ENCODE measurements around the gene NUMA1. TPM values are rescaled to one million over a fixed set of nuclear protein-coding genes. Genes with fewer than 3 reads are reported as not detected.
A peak's percentile ranks its signal among the peaks of the same experiment; 100 is the strongest.

Gene NUMA1
- total RNA-seq, 4 donors from 2014 or later: 345 to 650 (median 380) TPM

DNA sequence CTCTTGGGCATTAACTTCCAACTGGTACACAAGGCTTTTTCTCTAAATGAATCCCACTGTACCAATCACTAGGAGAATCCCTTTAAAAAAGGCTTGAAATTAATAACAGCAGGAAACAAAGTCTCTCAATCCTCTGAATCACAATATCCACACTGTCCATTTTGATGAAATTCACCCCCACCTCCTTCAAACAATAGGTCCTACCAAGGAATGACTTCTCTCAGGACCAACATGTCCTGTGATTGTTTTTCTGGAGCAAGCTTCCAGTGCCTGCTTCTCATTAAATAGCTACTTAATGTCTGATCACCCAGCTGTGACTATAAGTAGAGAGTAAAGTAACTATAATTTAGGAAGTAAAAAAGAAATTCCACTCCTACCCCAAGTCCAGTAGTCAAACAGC is 13.1 kb downstream of the NUMA1 start:
- no peak for DNase-seq (ENCODE audit: low spot score in 2 of 2)
- H3K36me3 ChIP-seq: peaks cover 0 to 7% (median 0%) of the 10 kb centered on the region in 3 donors
- H3K27me3 ChIP-seq: no peaks in the 10 kb centered on the region
- peak overlapping the region in 2 of 4 donors; percentile 43 to 61 for H3K27ac ChIP-seq
- peaks cover 0 to 52% (median 24%) of the 10 kb centered on the region in 4 donors for H3K4me1 ChIP-seq
- TF ChIP-seq EP300 (IDR thresholded peaks at IDR 0.05): no peak
- H3K4me3 ChIP-seq: no peak overlapping the region
- no peaks in the 10 kb centered on the region for H3K9me3 ChIP-seq

DNA sequence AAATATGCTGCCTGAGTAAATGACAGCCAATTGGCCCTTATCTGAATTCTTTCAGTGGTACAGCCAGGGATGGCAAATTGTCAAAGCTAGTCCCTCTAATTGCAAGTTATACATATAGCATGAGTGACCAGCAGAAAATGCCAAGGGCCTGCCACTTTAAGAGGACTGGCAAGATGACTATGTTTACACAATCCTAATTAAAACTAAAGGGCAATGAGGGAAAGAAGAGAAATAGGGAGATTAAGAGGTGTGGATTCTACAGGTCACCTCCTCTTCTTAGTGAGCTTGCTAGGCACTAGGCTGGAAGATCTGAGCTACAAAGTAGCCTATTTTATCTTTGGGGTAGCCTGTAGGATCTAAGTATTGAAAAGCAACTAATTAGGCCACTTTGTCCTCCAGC is 13.5 kb downstream of the NUMA1 start:
- no peaks in the 10 kb centered on the region for H3K27me3 ChIP-seq
- no peak overlapping the region for H3K4me3 ChIP-seq
- no peaks in the 10 kb centered on the region for H3K9me3 ChIP-seq
- peak overlapping the region in 2 of 4 donors; percentile 43 to 61 for H3K27ac ChIP-seq
- no peak for DNase-seq (ENCODE audit: low spot score in 2 of 2)
- TF ChIP-seq, protein P1, sequence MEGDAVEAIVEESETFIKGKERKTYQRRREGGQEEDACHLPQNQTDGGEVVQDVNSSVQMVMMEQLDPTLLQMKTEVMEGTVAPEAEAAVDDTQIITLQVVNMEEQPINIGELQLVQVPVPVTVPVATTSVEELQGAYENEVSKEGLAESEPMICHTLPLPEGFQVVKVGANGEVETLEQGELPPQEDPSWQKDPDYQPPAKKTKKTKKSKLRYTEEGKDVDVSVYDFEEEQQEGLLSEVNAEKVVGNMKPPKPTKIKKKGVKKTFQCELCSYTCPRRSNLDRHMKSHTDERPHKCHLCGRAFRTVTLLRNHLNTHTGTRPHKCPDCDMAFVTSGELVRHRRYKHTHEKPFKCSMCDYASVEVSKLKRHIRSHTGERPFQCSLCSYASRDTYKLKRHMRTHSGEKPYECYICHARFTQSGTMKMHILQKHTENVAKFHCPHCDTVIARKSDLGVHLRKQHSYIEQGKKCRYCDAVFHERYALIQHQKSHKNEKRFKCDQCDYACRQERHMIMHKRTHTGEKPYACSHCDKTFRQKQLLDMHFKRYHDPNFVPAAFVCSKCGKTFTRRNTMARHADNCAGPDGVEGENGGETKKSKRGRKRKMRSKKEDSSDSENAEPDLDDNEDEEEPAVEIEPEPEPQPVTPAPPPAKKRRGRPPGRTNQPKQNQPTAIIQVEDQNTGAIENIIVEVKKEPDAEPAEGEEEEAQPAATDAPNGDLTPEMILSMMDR (IDR thresholded peaks at IDR 0.05): no peak
- TF ChIP-seq POLR2A (IDR thresholded peaks at IDR 0.05): no peak
- TF ChIP-seq EP300 (IDR thresholded peaks at IDR 0.05): no peak
- H3K36me3 ChIP-seq: peaks cover 0 to 7% (median 0%) of the 10 kb centered on the region in 3 donors
- peaks cover 0 to 48% (median 23%) of the 10 kb centered on the region in 4 donors for H3K4me1 ChIP-seq

DNA sequence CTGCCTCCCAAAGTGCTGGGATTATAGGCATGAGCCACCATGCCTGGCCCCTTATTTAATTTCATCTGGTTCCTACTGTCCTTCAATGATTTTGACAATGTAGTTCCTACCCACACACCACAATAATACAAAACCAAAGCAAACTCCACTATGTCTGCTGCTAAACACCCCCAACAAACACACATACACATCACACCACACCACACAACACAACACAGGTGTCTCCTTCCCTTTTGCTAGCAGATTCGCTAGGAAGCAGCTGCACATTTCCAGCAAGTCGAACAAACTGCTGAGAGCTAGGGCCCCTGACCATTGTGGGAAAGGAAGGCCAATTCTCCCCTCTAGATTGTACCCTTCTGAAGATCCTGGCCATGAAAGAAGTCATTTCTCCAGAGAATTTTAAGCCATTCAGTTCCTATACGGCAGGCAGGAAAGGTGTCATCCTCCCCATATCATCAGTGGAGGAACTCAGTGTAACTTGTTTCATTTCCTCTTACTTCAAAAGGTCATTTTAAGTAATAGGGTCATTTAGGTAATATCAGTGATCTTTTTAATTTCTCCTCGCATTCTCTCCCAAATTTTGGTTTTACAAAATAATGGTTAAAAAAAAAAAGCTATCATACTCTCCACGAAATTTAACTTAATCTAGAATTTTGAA is 18.5 kb downstream of the NUMA1 start:
- 86 to 90% methylated on average over 5 of the region's 5 CpGs for WGBS, 2 donors
- H3K4me1 ChIP-seq: peaks cover 0 to 2% (median 0%) of the 10 kb centered on the region in 4 donors
- no peaks in the 10 kb centered on the region for H3K27me3 ChIP-seq
- TF ChIP-seq, protein P1 (IDR thresholded peaks at IDR 0.05): no peak
- TF ChIP-seq POLR2A (IDR thresholded peaks at IDR 0.05): no peak
- no peak for TF ChIP-seq EP300 (IDR thresholded peaks at IDR 0.05)
- H3K36me3 ChIP-seq: peaks cover 0 to 16% (median 0%) of the 10 kb centered on the region in 3 donors
- DNase-seq (ENCODE audit: low spot score in 2 of 2): no peak
- no peak overlapping the region for H3K27ac ChIP-seq
- no peak overlapping the region for H3K4me3 ChIP-seq
- no peaks in the 10 kb centered on the region for H3K9me3 ChIP-seq

DNA sequence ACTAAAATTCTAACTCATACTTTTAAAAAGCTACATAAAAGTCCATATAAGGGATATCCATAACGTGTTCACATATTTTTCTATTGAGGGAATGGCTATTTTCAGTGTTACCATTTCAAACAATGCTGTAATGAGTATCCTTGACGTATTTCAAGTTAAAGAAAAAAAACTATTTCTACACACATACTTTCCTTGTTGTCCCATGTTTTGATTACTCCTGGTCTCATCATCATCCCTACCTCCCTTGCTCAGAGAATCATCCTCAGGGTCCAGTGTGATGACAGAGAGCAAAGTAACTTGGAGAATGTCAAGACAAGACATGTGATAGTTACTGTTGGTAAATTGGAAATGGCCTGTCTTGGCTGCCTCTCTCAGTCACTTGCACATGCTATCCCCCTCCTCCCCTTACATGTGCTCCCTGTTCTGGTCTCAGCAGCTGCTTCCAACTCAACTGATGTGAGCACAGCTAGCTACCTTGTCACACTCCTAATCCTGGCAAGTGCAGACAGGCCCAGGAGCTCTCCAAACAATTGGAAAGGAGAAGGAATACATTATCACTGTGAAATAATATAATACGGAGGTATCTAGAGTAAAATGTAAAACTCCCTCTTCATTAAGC is 21.8 kb downstream of the NUMA1 start:
- Histone ChIP-seq H3K4me3 (no peak overlapping the region), H3K27ac (no peak overlapping the region), H3K27me3 (no peaks in the 10 kb centered on the region), H3K36me3 (peaks cover 0 to 16% (median 0%) of the 10 kb centered on the region in 3 donors), H3K9me3 (no peaks in the 10 kb centered on the region), H3K4me1 (no peaks in the 10 kb centered on the region)
- 72 to 77% methylated on average over 3 of the region's 3 CpGs for WGBS, 2 donors
- TF ChIP-seq EP300 (IDR thresholded peaks at IDR 0.05) (no peak), POLR2A (IDR thresholded peaks at IDR 0.05) (no peak)
- TF ChIP-seq, protein P1 (IDR thresholded peaks at IDR 0.05): no peak
- no peak for DNase-seq (ENCODE audit: low spot score in 2 of 2)

DNA sequence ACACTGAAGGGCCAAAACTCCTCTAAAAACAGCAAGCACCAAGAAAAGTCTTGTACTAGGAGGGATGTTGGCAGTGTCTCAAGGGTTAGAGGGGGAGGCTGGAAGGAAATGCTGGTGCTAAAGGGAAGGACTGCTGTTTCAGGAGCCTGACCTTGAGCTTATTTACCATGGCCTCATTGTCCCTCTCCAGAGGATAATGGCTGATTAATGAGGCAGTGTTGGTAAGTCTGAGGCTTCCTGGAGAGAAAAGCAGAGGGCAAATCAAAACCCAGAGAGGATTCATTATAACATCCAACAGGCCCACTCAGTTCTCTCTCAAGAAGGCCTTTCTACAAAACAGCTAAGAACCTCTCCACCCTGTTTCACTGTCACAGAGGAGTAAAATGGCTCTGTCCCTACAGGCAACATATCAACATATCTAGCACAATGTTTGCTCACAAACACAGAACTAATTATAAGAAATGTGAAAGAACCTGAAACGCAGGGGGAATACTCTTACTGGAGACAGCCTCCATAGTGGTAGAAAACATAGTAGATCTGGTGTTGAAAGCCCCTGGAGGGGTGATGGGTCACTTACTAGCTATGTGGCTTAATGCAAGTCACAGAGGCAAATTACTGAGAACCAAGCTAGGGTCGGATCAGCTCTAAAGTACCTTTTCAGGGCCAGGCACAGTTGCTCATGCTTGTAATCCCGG is 31.4 kb downstream of the NUMA1 start:
- Histone ChIP-seq H3K27me3 (no peaks in the 10 kb centered on the region), H3K27ac (peak overlapping the region in 3 of 4 donors; percentile 25 to 72 (median 43)), H3K4me1 (peaks cover 0 to 25% (median 5%) of the 10 kb centered on the region in 4 donors), H3K4me3 (no peak overlapping the region), H3K36me3 (no peaks in the 10 kb centered on the region), H3K9me3 (no peaks in the 10 kb centered on the region)
- no peak for DNase-seq (ENCODE audit: low spot score in 2 of 2)
- WGBS, 2 donors: 70 to 82% methylated on average over 3 of the region's 3 CpGs
- TF ChIP-seq, protein P1 (IDR thresholded peaks at IDR 0.05): no peak
- TF ChIP-seq EP300 (IDR thresholded peaks at IDR 0.05): peak in 1 of 2 donors; percentile 12

All from tibial nerve (tissue), 4 donors.